Astrocyte of the hippocampus (primary cell): Measurements from ENCODE around the gene SYT7.
A peak's percentile ranks its signal among the peaks of the same experiment; 100 is the strongest.

Source experiments
- DNase-seq: peaks from one replicate; pipeline ENCODE4 v3.0.0; 2011; ENCODE audit warnings: low read depth, low spot score

SYT7 gene

GRCh38 chr11:61536676-61537270 lies 44.1 kb downstream of the SYT7 start:
- DNase-seq, result no peak

GRCh38 chr11:61535998-61536675 lies 44.7 kb downstream of the SYT7 start:
- DNase-seq, result no peak

- no peak for DNase-seq
Observed at GRCh38 chr11:61534933-61535839, 45.7 kb downstream of the SYT7 start.

GRCh38 chr11:61534025-61534932 lies 46.6 kb downstream of the SYT7 start:
- DNase-seq, result no peak

GRCh38 chr11:61533401-61533800 lies 47.5 kb downstream of the SYT7 start:
- DNase-seq, result no peak

GRCh38 chr11:61533039-61533375 lies 47.9 kb downstream of the SYT7 start:
- DNase-seq, result no peak

GRCh38 chr11:61532134-61533038 lies 48.5 kb downstream of the SYT7 start:
- DNase-seq, result peak; percentile 35

- DNase-seq, result no peak
Observed at GRCh38 chr11:61531044-61531443, 49.8 kb downstream of the SYT7 start.

GRCh38 chr11:61529537-61530225 lies 51.2 kb downstream of the SYT7 start:
- no peak for DNase-seq

- DNase-seq, result no peak
Observed at GRCh38 chr11:61528114-61528513, 52.8 kb downstream of the SYT7 start.

- no peak for DNase-seq
Observed at GRCh38 chr11:61526956-61527731, 53.7 kb downstream of the SYT7 start.

GRCh38 chr11:61526229-61526628 lies 54.6 kb downstream of the SYT7 start:
- DNase-seq, result no peak

- DNase-seq, result no peak
Observed at GRCh38 chr11:61524963-61525587, 55.8 kb downstream of the SYT7 start.

GRCh38 chr11:61524446-61524845 lies 56.4 kb downstream of the SYT7 start:
- no peak for DNase-seq

- DNase-seq, result no peak
Observed at GRCh38 chr11:61522881-61523280, 58.0 kb downstream of the SYT7 start.

GRCh38 chr11:61518032-61518795 lies 62.7 kb downstream of the SYT7 start:
- no peak for DNase-seq

GRCh38 chr11:61516675-61517572 lies 64.0 kb downstream of the SYT7 start:
- DNase-seq, result peak; percentile 59
